Stimulated activated CD4-positive, alpha-beta T cell treated with anti-CD3 and anti-CD28 coated beads, Interleukin-4, amount 100 ng/mL, for 24 hours (primary cell): ENCODE data around the gene PRXL2B.

Experiments
- DNase-seq: peaks from one replicate; pipeline ENCODE4 v3.0.0-alpha.2; 2020

PRXL2B gene

GRCh38 chr1:2639607-2640521 is 53.3 kb downstream of the PRXL2B start:
- DNase-seq = no peak

- no peak for DNase-seq
These were observed 54.0 kb downstream of the PRXL2B start for GRCh38 chr1:2640626-2641025.
